Stimulated activated CD4-positive, alpha-beta T cell treated with anti-CD3 and anti-CD28 coated beads, Interleukin-12 subunit alpha, Interleukin-12 subunit beta, amount 100 ng/mL, for 24 hours (primary cell): Measurements from ENCODE around the gene MIPOL1.

Experiments used
- DNase-seq, 2 experiments: peaks; one replicate each; pipeline ENCODE4 v3.0.0-alpha.2; 2020; ENCODE audit warnings: low read depth in 2 of 2

MIPOL1 gene

DNA sequence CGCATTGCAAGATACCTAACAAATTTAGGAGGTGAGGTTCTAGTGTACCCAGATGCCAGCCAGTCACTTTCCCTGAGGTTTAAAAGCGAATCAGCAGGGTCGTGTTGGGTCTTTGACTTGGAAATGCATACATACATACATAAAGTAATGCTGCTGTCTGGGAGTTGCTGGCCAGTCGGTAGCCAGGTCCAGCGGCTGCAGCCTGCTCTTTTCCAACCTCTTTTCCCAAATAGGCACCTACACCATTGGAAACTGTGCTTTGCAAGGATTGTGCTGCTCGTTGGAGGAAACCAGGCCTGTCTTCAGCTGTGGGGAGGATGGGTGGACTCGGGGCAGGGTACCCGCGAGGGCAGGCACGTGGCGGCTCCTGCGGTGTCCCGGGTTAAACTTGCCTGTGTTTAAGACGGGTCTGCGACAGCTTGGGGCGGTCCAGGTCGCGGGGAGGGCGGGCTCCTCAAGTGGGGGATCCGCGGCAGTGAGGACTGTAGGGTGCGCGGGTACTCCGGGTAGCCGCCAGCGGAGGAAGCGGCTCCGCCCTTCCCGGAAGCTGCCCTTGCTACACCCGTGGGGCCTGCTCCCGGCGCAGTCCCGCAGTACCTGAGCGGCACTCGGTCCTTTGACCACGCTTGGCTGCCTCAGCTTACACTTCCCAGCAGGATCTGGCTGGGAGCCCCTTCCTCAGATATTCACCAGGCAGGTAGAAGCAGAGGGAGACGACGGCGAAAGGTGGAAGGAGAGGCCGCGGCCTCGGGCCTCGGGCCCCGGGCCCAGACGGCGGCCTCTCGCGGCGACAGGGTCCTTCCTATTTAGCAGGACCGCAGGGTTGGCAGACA is 400.4 kb downstream of the MIPOL1 start:
- DNase-seq: no peak

DNA sequence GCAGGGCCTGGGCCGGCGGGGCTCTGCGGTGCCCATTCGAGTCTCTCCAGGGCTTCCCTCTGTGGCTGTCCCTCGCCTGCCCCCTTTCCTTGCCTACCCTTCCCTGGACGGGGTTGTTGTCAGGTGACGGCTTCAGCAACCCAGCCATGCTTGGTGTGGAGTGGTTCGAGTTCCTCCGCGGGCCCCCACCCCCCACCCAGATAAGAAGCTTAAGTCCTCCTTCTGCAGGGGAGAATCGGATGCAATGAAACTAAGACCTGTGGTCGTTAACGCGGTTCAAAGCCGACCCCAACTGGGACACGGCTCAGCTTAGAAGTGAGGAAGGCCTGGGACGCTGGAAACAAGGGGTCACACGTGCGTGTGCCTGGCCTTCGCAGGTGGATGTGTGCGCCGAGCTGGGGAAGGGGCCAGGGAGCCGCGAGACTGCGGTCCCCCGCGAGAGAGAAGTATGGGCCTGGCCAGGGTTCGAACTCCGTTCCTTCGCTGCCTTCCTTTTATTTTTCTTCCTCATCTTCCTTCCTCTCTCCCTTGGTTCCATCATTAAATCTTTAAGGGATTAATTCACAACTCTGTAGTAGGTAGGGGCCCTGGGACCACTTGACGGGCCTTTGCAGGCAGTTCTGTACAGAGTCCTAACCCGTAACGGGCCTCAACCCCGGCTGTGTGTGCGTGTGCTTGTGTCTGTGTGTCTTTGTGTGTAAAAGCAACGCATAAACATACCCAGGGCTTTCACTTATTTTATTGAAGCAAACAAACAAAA is 401.2 kb downstream of the MIPOL1 start:
- DNase-seq: no peak

DNA sequence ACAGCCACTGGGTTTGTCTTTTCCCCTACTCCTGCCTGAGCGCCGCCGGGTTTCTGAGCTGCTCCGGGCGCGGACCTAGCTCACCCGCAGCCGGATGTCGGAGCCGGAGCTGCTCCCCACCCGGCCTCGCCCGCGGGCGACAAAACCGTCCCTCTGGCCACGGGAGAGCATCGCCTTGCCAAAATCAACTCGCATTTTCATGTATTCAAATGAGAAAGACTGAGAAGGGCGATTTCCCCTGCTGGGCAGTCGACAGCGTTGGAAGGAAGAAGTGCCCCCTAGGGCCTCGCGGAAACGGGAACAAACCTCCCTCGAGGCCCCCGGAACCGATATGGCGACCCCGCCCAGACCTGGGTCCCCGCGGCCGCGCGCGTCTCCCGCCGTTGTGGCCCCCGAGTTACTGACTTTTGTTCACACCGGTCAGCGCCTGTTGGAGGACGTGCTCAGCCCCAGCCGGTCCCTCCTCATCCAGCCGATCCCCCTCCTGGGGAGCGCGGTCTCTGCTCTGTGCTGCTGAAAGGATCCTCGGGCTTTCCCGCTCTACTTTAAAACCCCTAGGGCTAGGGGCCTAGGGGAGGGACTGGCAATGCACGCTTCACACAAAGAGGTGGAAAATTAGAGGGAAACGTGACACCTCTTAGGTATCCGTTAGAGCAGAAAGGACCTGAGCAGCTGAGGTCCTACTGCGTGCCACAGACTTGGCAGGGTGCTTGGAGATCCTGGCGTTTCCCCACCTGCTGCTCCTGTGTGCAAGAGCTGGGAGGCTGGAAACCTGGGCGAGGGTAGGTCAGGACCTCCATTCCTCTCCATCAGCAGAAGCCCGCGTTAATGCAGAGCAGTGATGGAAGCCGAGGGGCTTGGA is 402.0 kb downstream of the MIPOL1 start:
- DNase-seq: no peak

DNA sequence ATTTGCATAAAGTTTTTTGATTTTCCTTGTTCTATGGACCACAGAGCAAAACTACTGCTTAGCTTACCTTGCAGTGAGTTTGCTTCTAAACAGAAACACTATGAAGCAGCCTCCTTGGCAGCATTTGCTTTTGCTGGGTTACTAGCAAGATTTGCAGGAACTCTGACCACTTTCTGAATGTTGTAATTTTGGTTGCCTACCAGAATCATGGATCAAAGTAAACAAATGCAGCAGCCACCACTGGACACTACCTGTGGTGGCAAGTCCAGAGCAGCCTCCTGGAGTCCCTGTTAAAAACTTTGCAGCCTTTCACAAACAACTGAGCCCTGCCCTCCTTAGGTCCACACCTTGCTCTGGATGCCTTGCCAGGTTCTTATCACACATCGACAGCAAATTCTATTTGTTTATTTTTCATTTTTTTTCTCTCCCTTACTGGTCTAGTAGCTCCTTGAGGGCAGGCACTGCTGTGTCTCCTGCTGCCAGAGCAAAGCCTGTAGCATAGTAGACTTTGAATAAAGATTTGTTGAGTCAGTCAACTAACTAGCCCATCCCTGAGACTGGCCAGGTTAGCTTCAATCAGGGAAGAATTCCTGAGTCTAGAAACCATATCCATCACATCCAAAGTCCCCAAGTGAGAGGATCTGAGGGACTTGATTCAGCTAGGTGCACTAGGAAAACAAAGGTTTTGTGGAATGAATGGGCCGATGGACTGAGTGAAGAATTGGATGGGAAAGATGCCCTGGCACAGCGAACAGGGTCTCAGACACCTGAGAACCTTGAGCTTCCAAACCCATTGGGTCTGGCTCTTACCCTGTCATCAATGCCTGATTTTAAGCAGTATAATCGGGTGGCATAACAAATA is 403.4 kb downstream of the MIPOL1 start:
- no peak for DNase-seq

DNA sequence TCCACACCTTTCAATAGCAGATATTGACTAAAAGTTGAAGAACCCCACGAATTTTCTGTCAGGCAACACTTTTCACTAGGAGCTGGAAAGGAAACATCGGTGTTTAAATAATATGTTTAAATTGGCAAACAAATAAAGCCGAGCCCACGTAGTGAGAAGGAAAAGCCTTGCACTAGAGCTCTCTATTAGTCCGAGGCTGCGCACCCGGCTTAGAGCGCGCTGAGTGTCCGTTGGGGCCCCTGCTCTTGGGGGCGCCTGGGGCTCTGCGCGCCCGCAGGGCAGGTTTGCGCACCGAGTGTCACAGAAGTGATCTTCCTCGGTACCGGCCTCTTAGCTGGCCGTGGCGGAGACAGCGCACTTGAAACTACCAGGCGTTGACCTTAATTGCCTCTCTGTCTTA is 404.1 kb downstream of the MIPOL1 start:
- DNase-seq: no peak
